AG10803 (cell line): ENCODE data around the gene PAGE5.

Experiments used
- DNase-seq: peaks from one replicate; pipeline ENCODE4 v3.0.0; 2010; ENCODE audit warnings: low read depth
- H3K4me3 ChIP-seq: 2 replicates; pipeline ENCODE4 v1.5.1; 2011; ENCODE audit warnings: mild to moderate bottlenecking, low read length, control low read depth
- TF ChIP-seq, protein P1 (sequence below): conservative IDR thresholded peaks from 2 replicates; pipeline ENCODE4 v1.5.1; 2011; ENCODE audit warnings: mild to moderate bottlenecking, low read length, control low read depth, inconsistent platforms

Gene PAGE5

DNA sequence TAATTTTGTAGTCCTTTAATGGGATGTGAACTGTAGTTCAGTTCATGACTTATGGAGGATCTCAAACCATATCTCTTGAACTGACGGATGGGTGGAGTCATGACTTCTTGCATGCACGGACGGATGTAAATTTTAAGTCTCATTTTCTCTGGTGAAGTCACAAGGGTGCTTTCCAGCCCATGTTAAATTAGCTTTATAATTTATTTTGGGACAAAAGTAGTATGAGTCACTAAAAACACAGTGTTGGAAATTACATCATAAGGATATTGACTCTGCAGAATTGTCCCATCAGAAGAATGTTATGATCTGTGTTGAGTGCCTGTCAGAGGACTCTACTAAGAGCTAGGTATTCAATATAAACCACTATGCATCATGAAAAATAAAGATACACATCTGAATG, 6.8 kb upstream of the PAGE5 start:
- H3K4me3 ChIP-seq: no peak overlapping the region
- no peak for DNase-seq
- TF ChIP-seq, protein P1, sequence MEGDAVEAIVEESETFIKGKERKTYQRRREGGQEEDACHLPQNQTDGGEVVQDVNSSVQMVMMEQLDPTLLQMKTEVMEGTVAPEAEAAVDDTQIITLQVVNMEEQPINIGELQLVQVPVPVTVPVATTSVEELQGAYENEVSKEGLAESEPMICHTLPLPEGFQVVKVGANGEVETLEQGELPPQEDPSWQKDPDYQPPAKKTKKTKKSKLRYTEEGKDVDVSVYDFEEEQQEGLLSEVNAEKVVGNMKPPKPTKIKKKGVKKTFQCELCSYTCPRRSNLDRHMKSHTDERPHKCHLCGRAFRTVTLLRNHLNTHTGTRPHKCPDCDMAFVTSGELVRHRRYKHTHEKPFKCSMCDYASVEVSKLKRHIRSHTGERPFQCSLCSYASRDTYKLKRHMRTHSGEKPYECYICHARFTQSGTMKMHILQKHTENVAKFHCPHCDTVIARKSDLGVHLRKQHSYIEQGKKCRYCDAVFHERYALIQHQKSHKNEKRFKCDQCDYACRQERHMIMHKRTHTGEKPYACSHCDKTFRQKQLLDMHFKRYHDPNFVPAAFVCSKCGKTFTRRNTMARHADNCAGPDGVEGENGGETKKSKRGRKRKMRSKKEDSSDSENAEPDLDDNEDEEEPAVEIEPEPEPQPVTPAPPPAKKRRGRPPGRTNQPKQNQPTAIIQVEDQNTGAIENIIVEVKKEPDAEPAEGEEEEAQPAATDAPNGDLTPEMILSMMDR: no peak

DNA sequence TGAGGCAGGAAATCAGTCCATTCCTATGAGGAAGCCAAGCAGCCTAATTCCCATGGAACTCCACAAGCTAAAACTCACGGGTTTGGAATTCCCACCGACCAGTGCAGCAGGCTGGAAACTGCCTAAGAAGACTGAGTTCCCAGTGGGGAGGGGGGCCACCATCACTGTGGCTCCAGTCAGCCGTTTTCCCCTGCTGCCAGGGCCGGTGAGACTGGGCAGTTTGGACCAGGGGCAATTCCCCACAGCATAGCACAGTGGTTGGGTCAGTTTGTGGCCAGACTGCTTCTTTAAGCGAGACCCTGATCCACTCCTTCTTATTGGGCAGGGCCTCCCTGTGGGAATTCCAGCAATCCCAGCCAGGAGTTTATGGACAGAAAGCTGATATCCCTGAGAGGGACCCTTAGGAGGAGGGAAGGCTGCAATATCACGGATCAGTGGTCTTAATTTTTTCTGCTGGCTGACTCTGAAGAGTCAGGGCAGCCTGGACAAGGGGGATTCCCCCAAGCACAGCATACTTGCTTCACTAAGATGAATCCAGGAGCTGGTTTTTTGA, 20.7 kb downstream of the PAGE5 start:
- no peak for DNase-seq
- TF ChIP-seq, protein P1: no peak
- H3K4me3 ChIP-seq: no peak overlapping the region

DNA sequence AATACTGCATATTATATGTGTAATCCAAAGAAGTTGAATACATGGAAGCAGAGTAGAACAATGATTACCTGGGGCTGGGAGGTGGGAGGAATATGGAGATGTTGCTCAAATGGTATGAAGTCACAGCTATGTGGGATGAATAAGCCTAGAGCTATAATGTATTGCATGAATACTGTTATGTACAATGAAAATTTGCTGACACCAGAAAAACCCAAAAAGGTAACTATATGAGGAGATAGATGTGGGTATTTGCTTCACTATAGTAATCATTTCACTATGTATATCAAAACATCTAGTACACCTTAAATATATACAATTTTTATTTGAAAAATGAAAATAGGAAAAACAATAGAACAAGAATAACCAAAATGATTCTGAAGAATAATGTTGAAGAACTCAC, 33.4 kb downstream of the PAGE5 start:
- no peak overlapping the region for H3K4me3 ChIP-seq
- no peak for DNase-seq
- TF ChIP-seq, protein P1: no peak

DNA sequence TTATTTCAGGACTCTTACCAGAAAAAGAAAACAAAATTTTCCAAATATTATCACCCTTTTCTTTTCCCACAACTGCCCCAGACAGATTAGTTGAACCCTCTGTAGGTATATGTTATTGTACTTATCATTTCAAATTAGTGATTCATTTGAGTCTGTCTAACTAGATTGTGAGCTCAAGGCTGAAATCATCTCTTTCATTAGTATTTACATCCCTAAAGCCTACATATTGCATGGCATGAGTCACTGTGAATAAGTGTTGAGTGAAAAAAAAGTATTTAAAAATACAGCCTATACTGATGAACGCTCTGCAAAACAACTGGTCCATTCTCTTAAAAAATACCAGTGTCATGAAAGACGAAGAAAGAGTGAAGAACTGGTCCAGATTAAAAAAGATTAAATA, 40.7 kb downstream of the PAGE5 start:
- no peak for DNase-seq
- H3K4me3 ChIP-seq: no peak overlapping the region
- TF ChIP-seq, protein P1: no peak

DNA sequence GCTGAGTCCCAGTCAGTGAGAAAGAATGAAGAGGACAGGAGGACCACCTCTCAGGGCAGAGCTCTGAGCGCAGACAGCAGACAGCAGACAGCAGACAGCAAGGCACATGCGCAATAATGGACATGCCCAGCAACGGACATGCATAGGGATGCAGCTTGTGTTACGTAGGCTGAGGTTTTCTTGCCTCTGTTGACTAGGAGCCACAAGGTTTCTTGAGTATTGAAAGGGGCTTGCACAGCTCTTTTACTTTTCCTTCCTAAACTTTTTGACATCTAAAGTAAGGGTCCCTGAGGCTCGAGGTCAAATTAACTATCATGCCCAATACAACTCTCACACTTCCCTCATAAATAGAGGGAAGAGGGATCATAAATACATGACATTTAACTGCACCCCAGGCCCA, 44.7 kb downstream of the PAGE5 start, which contains the start of gene PAGE3:
PAGE3 (minus strand) TSS at position 101 of the 400 bp plus-strand sequence. CDS start 1,013 bp downstream, outside the sequence.
- no peak for DNase-seq

More for the DNA sequence above, 44.7 kb downstream of the PAGE5 start, which contains the start of gene PAGE3:
- TF ChIP-seq, protein P1: no peak
- no peak within 1 kb of the TSS for H3K4me3 ChIP-seq
